Astrocyte of the cerebellum (primary cell): ENCODE results near the gene ASH1L.

Experiments
- DNase-seq: peaks from one replicate; pipeline ENCODE4 v3.0.0-alpha.2; 2011; ENCODE audit warnings: low read depth
- H3K4me3 ChIP-seq: 2 replicates; pipeline ENCODE4 v1.5.1; 2011; ENCODE audit warnings: mild to moderate bottlenecking, low read depth, low read length, moderate library complexity
- in situ Hi-C: cut with HindIII; loops from 2 replicates; pipeline ENCODE4 v1.10.0; 2017; ENCODE audit warnings: low sequenced_read_pairs
- TF ChIP-seq, protein P1 (sequence below): IDR thresholded peaks from 2 replicates; pipeline ENCODE4 v1.5.1; 2012; ENCODE audit warnings: low read length, low read depth, moderate library complexity, mild to moderate bottlenecking; ENCODE audit errors: missing control alignments

ASH1L gene

DNA sequence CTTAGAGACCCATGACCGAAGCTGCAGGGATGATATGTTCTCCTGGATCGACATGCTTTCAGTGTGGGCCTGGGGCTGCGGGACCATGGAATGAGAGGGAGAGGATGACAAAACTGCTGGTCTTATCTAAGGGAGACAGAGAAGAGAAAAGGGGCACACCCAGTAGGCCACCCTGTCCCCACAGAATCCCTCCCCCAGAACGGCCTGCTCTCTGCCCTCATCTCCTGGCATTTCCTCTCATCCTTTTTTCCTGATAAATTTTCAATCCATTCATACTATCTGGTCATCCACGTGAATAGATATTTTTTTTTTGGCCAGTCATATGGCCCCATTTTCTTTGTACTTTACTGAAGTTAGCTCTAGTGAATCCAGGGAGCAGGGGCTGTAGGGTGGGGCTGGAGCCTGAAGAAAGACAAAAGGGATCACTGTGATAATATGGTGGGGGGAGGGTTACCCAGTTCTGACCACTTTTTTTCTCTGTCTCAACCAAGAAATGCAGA is 261.2 kb downstream of the ASH1L start, which contains the start of gene PKLR:
TSS of gene PKLR (minus strand) at position 97 of the 500 bp plus-strand sequence. CDS start at position 54, 43 bp downstream.
- in situ Hi-C loops = no loop called here
- no peak within 1 kb of the TSS for H3K4me3 ChIP-seq
- DNase-seq = no peak
- TF ChIP-seq, protein P1, sequence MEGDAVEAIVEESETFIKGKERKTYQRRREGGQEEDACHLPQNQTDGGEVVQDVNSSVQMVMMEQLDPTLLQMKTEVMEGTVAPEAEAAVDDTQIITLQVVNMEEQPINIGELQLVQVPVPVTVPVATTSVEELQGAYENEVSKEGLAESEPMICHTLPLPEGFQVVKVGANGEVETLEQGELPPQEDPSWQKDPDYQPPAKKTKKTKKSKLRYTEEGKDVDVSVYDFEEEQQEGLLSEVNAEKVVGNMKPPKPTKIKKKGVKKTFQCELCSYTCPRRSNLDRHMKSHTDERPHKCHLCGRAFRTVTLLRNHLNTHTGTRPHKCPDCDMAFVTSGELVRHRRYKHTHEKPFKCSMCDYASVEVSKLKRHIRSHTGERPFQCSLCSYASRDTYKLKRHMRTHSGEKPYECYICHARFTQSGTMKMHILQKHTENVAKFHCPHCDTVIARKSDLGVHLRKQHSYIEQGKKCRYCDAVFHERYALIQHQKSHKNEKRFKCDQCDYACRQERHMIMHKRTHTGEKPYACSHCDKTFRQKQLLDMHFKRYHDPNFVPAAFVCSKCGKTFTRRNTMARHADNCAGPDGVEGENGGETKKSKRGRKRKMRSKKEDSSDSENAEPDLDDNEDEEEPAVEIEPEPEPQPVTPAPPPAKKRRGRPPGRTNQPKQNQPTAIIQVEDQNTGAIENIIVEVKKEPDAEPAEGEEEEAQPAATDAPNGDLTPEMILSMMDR = no peak

DNA sequence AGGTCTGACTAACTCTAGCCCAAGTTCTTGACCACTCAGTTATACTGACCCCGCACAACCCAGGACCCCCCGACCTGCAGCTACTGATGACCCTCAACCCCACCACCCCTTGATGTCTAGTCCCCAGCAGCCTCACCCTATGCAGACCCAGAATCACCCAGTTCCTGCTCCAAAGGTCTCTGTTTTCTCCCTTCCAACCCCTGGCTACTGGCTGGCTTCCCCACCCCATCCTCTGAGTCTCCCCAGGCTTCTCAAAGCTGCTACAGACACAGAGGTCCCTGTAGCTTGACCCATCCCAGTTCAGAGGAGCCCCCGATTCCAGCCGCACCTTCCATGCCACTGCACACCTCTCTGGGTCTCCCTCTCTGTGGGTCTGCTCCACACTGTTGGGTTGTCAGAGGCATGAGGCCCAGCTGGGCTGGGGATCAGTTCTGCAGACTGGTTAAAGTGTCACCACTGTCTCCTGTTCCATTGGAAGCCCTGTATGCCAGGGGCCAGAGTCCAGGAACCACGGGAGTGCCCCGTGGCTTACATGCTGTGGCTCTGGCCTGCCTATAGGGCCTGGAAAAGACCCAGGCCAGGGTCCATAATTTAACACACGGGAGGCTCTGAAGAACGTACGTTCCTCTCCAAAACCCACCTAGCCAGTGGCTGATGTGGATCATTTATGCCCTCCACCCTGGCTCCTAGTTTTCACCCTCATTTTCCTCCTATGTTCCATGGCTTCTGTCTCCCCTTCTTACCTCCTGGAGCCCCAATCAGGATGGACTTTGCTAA is 261.9 kb downstream of the ASH1L start:
- in situ Hi-C loops = no loop called here
- TF ChIP-seq, protein P1 = no peak
- no peak for DNase-seq
- no peak overlapping the region for H3K4me3 ChIP-seq

GRCh38 chr1:155300024-155300423 is 262.6 kb downstream of the ASH1L start:
- TF ChIP-seq, protein P1 = no peak
- DNase-seq = no peak
- in situ Hi-C loops = no loop called here
- H3K4me3 ChIP-seq = no peak overlapping the region

DNA sequence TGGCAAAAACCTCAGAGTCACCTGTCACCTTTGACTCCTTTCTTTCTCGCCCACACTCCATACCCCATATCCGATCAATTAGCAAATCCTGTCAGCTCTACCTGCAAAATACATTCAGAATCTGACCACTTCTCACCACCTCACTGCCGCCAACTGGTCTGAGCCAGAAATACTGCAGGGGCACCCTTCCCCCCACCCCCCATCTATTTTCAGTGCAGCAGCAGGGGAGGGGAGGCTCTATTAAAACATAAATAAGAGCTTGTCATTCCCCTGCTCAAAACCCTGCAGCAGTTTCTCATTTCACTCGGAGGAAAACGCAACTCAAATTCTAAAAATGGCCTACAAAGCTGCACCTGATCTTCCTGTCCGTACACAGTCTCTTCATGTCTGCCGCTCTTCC is 265.2 kb downstream of the ASH1L start:
- TF ChIP-seq, protein P1 = no peak
- no peak for DNase-seq
- in situ Hi-C loops = no loop called here
- H3K4me3 ChIP-seq = no peak overlapping the region

GRCh38 chr1:155296661-155297060 is 265.9 kb downstream of the ASH1L start:
- TF ChIP-seq, protein P1 = no peak
- in situ Hi-C loops = no loop called here
- DNase-seq = no peak
- no peak overlapping the region for H3K4me3 ChIP-seq

DNA sequence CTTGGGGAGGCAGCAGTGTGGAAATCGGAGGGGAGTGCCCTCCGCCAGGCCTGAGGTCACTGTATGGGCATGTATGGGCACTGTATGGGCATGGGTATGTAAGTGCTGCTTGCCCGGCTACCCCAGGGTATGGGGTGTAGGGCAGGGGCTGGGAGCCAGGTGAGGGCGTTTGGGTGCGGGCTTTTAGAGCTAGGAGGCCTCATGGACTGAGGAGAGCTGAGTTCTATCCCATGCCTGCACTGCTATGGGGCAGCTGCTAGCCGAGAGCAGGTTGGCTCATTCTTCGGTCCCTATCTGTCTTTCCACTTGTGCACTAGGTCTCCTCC is 266.7 kb downstream of the ASH1L start:
- no peak overlapping the region for H3K4me3 ChIP-seq
- in situ Hi-C loops = no loop called here
- no peak for DNase-seq
- TF ChIP-seq, protein P1 = no peak
